Activated CD4-positive, alpha-beta T cell treated with anti-CD3 and anti-CD28 coated beads for 36 hours (primary cell): Measurements from ENCODE around the gene ZMYND15. TPM values are rescaled to one million over a fixed set of nuclear protein-coding genes. Genes with fewer than 3 reads are reported as not detected.

Source experiments
- ATAC-seq: fragments of 200-7000 bp; cut with Tn5 transposase; one replicate; pipeline ENCODE4 v1.10.0; 2021; ENCODE audit warnings: mild to moderate bottlenecking, moderate library complexity
- CTCF ChIA-PET: fragments of 350-600 bp; sonication (Branson Sonifier 250); formaldehyde crosslinking; loops from one replicate; lab custom pipeline; 2021; ENCODE audit warnings: antibody characterized with exemption; lab: Charles Lee
- POLR2A ChIA-PET: fragments of 350-600 bp; sonication (Branson Sonifier 250); formaldehyde crosslinking; loops from one replicate; lab custom pipeline; 2021; ENCODE audit warnings: antibody characterized with exemption, inconsistent platforms; lab: Charles Lee
- DNase-seq: peaks from one replicate; pipeline ENCODE4 v3.0.0-alpha.2; 2020
- H3K27ac Mint-ChIP-seq: one replicate; pipeline ENCODE4 v1.8.0; 2021; ENCODE audit warnings: mixed read lengths
- H3K27me3 Mint-ChIP-seq: one replicate; pipeline ENCODE4 v1.8.0; 2021; ENCODE audit warnings: mixed read lengths
- H3K36me3 Mint-ChIP-seq: one replicate; pipeline ENCODE4 v1.8.0; 2021; ENCODE audit warnings: low read depth, mixed read lengths
- H3K4me1 Mint-ChIP-seq: one replicate; pipeline ENCODE4 v1.8.0; 2021; ENCODE audit warnings: mixed read lengths
- H3K4me3 Mint-ChIP-seq: one replicate; pipeline ENCODE4 v1.8.0; 2021; ENCODE audit warnings: mild to moderate bottlenecking, moderate library complexity, mixed read lengths
- H3K9me3 Mint-ChIP-seq: one replicate; pipeline ENCODE4 v1.8.0; 2021; ENCODE audit warnings: low read depth, mixed read lengths
- intact Hi-C, 2 experiments: fragments of 100-400 bp; cut with DNase I in 1 of 2; cut with micrococcal nuclease in 1 of 2; formaldehyde crosslinking; loops; one replicate each; pipeline versions ENCODE4 v1.14.2 to v1.15.1; 2022 to 2024; cut with DNase I, micrococcal nuclease
- total RNA-seq, 2 experiments: library from RNA; stranded (reverse); gene quantifications; one replicate each; pipeline ENCODE4 v1.2.3, GENCODE V29; 2021

ZMYND15 gene
- total RNA-seq, 2 experiments from 2014 or later, result 0.09 to 0.11 TPM

GRCh38 chr17:4786516-4786915 lies 46.9 kb downstream of the ZMYND15 start:
- CTCF ChIA-PET, result interaction anchor here (1.0 kb wide), 1 partner anchor 46 kb away, joined by 4 read pairs; no protein-coding TSS in a partner anchor
- intact Hi-C loops, result loop anchor here (5.0 kb wide), 3 partner anchors 54 to 144 kb away; partner anchors contain the start of genes ALOX15 (in 1 of the 2), CHRNE (in 1 of the 2) and MED11 (in 1 of the 2)
- peaks cover 25% of the 10 kb centered on the region for H3K4me1 Mint-ChIP-seq
- H3K36me3 Mint-ChIP-seq, result no peaks in the 10 kb centered on the region
- no peaks in the 10 kb centered on the region for H3K9me3 Mint-ChIP-seq
- no peak overlapping the region for H3K27ac Mint-ChIP-seq
- POLR2A ChIA-PET, result no interaction called here
- H3K4me3 Mint-ChIP-seq, result no peak overlapping the region
- no peak for ATAC-seq
- no peak for DNase-seq
- H3K27me3 Mint-ChIP-seq, result peaks cover 56% of the 10 kb centered on the region

GRCh38 chr17:4788159-4788806 lies 48.6 kb downstream of the ZMYND15 start:
- Mint-ChIP-seq H3K36me3 (no peaks in the 10 kb centered on the region), H3K4me1 (peaks cover 25% of the 10 kb centered on the region), H3K4me3 (peak overlapping the region; percentile 64), H3K27me3 (peaks cover 45% of the 10 kb centered on the region), H3K27ac (no peak overlapping the region), H3K9me3 (no peaks in the 10 kb centered on the region)
- ChIA-PET CTCF (interaction anchor here (0.6 to 2.1 kb wide), 6 partner anchors 9 to 181 kb away, joined by 3 to 7 read pairs (median 3); no protein-coding TSS in a partner anchor), POLR2A (interaction anchor here (1.0 kb wide), 1 partner anchor 8 kb away, joined by 3 read pairs; the partner anchor contains the start of gene PSMB6)
- intact Hi-C loops, result loop anchor here (2.0 to 5.0 kb wide), 4 partner anchors 56 to 146 kb away; partner anchors contain the start of genes ALOX15 (in 1 of the 2), CHRNE (in 1 of the 2) and MED11 (in 1 of the 2)
- DNase-seq (no peak), ATAC-seq (no peak)

- Mint-ChIP-seq H3K27ac (peak within 1 kb of the TSS; percentile 59), H3K36me3 (no peaks in the 10 kb centered on the region), H3K9me3 (no peaks in the 10 kb centered on the region), H3K4me1 (peaks cover 25% of the 10 kb centered on the region), H3K4me3 (peak within 1 kb of the TSS; percentile 64), H3K27me3 (peaks cover 42% of the 10 kb centered on the region)
- ATAC-seq (peak; percentile 1), DNase-seq (no peak)
- intact Hi-C loops, result loop anchor here (2.0 to 5.0 kb wide), 4 partner anchors 57 to 147 kb away; partner anchors contain the start of genes ALOX15 (in 1 of the 2), CHRNE (in 1 of the 2) and MED11 (in 1 of the 2)
- CTCF ChIA-PET, result interaction anchor here (0.6 to 2.1 kb wide), 15 partner anchors 10 to 222 kb away, joined by 3 to 14 read pairs (median 4); partner anchors contain the start of genes ARRB2, C17orf107, PLD2 and RNF167
- POLR2A ChIA-PET, result interaction anchor here (0.9 to 1.6 kb wide), 3 partner anchors 12 to 79 kb away, joined by 3 to 7 read pairs (median 6); partner anchors contain the start of gene ARRB2
Observed at GRCh38 chr17:4788807-4789700, 49.4 kb downstream of the ZMYND15 start, which contains the start of gene GLTPD2. TSS of gene GLTPD2 (plus strand) at chr17:4788964. CDS start at chr17:4789012, 48 bp downstream.

- H3K4me3 Mint-ChIP-seq, result peak overlapping the region; percentile 64
- H3K4me1 Mint-ChIP-seq, result peaks cover 25% of the 10 kb centered on the region
- POLR2A ChIA-PET, result interaction anchor here (0.9 to 1.6 kb wide), 3 partner anchors 12 to 80 kb away, joined by 3 to 7 read pairs (median 6); partner anchors contain the start of gene ARRB2
- no peak for DNase-seq
- CTCF ChIA-PET, result interaction anchor here (0.6 to 2.1 kb wide), 13 partner anchors 10 to 529 kb away, joined by 3 to 14 read pairs (median 4); partner anchors contain the start of genes ARRB2, C17orf107, PLD2 and RNF167
- no peak for ATAC-seq
- H3K27me3 Mint-ChIP-seq, result peaks cover 36% of the 10 kb centered on the region
- H3K36me3 Mint-ChIP-seq, result no peaks in the 10 kb centered on the region
- no peaks in the 10 kb centered on the region for H3K9me3 Mint-ChIP-seq
- intact Hi-C loops, result loop anchor here (2.0 to 5.0 kb wide), 4 partner anchors 57 to 147 kb away; partner anchors contain the start of genes ALOX15 (in 1 of the 2), CHRNE (in 1 of the 2) and MED11 (in 1 of the 2)
- peak overlapping the region; percentile 59 for H3K27ac Mint-ChIP-seq
Observed at GRCh38 chr17:4789701-4789950, 50.0 kb downstream of the ZMYND15 start.

- ChIA-PET POLR2A (interaction anchor here (0.6 to 1.6 kb wide), 5 partner anchors 13 to 647 kb away, joined by 3 to 7 read pairs (median 4); partner anchors contain the start of genes ARRB2 and CYB5D2), CTCF (interaction anchor here (0.6 to 2.1 kb wide), 29 partner anchors 9 to 529 kb away, joined by 3 to 14 read pairs (median 4); partner anchors contain the start of genes ARRB2, C17orf107, CXCL16 and PLD2)
- intact Hi-C loops, result loop anchor here (1.0 to 5.0 kb wide), 13 partner anchors 17 to 423 kb away; partner anchors contain the start of genes ARRB2 (in 2 of the 2), MED11 (in 2 of the 2), MINK1 (in 2 of the 2) and ALOX15 (in 1 of the 2)
- Mint-ChIP-seq H3K36me3 (no peaks in the 10 kb centered on the region), H3K27me3 (peaks cover 34% of the 10 kb centered on the region), H3K9me3 (no peaks in the 10 kb centered on the region), H3K4me1 (peaks cover 25% of the 10 kb centered on the region), H3K4me3 (peak overlapping the region; percentile 64), H3K27ac (peak overlapping the region; percentile 93)
- DNase-seq (peak; percentile 92), ATAC-seq (peak; percentile 91)
Observed at GRCh38 chr17:4789951-4790704, 50.5 kb downstream of the ZMYND15 start.

GRCh38 chr17:4790705-4791088 lies 51.1 kb downstream of the ZMYND15 start:
- H3K4me1 Mint-ChIP-seq, result peaks cover 26% of the 10 kb centered on the region
- intact Hi-C loops, result loop anchor here (1.0 to 5.0 kb wide), 9 partner anchors 17 to 423 kb away; partner anchors contain the start of genes ARRB2 (in 2 of the 2), MINK1 (in 2 of the 2), C17orf107 (in 1 of the 2) and MED11 (in 1 of the 2)
- ChIA-PET POLR2A (interaction anchor here (0.6 to 1.6 kb wide), 3 partner anchors 81 to 647 kb away, joined by 3 to 7 read pairs (median 4); partner anchors contain the start of genes ARRB2 and CYB5D2), CTCF (interaction anchor here (0.7 to 2.1 kb wide), 22 partner anchors 9 to 530 kb away, joined by 3 to 14 read pairs (median 4); partner anchors contain the start of genes ARRB2, C17orf107, CXCL16 and PLD2)
- no peaks in the 10 kb centered on the region for H3K36me3 Mint-ChIP-seq
- peaks cover 28% of the 10 kb centered on the region for H3K27me3 Mint-ChIP-seq
- no peak for ATAC-seq
- H3K27ac Mint-ChIP-seq, result peak overlapping the region; percentile 93
- peak overlapping the region; percentile 64 for H3K4me3 Mint-ChIP-seq
- H3K9me3 Mint-ChIP-seq, result no peaks in the 10 kb centered on the region
- DNase-seq, result no peak

- Mint-ChIP-seq H3K4me3 (peak overlapping the region; percentile 94), H3K27ac (peak overlapping the region; percentile 97), H3K36me3 (peaks cover 18% of the 10 kb centered on the region), H3K27me3 (peaks cover 3% of the 10 kb centered on the region), H3K4me1 (peaks cover 22% of the 10 kb centered on the region), H3K9me3 (no peaks in the 10 kb centered on the region)
- intact Hi-C loops, result loop anchor here in 1 of 2 experiments (5.0 kb wide), 1 partner anchor 152 kb away; the partner anchor contains the start of gene PFN1
- no peak for DNase-seq
- ATAC-seq, result no peak
- POLR2A ChIA-PET, result no interaction called here
- CTCF ChIA-PET, result no interaction called here
Observed at GRCh38 chr17:4795168-4795567, 55.5 kb downstream of the ZMYND15 start.

Other genes with a start within 250 kb of the ZMYND15 start
- gene SPNS2, start 241.0 kb upstream of the ZMYND15 start, total RNA-seq, result under 1 TPM; 0.07 to 0.37 TPM
- 100 to 1,000 TPM in 1 of 2 experiments, 10 to 100 TPM in 1; 97.7 to 144 TPM for gene MYBBP1A, start 184.4 kb upstream of the ZMYND15 start, total RNA-seq
- not detected for gene GGT6, start 179.3 kb upstream of the ZMYND15 start, total RNA-seq
- gene SMTNL2, start 155.3 kb upstream of the ZMYND15 start, total RNA-seq, result not detected
- not detected for gene ALOX15, start 98.2 kb upstream of the ZMYND15 start, total RNA-seq
- 100 to 1,000 TPM in 1 of 2 experiments, 10 to 100 TPM in 1; 94.1 to 102 TPM for gene PELP1, start 35.7 kb upstream of the ZMYND15 start, total RNA-seq
- gene ARRB2, start 29.2 kb upstream of the ZMYND15 start, total RNA-seq, result 100 to 1,000 TPM; 168 to 175 TPM
- 10 to 100 TPM; 16.7 to 22.9 TPM for gene MED11, start 8.4 kb upstream of the ZMYND15 start, total RNA-seq
- 1 to 10 TPM; 1.7 to 2.5 TPM for gene CXCL16, start 95 bp downstream of the ZMYND15 start, total RNA-seq
- gene TM4SF5, start 32.1 kb downstream of the ZMYND15 start, total RNA-seq, result not detected
- gene VMO1, start 46.5 kb downstream of the ZMYND15 start, total RNA-seq, result under 1 TPM; 0.30 TPM
- gene GLTPD2, start 49.1 kb downstream of the ZMYND15 start, total RNA-seq, result not detected
- gene PSMB6, start 56.3 kb downstream of the ZMYND15 start, total RNA-seq, result 100 to 1,000 TPM; 111 to 155 TPM
- 10 to 100 TPM; 12.3 to 14.1 TPM for gene PLD2, start 67.3 kb downstream of the ZMYND15 start, total RNA-seq
- 10 to 100 TPM; 48.2 to 57.7 TPM for gene MINK1, start 93.5 kb downstream of the ZMYND15 start, total RNA-seq
- 1 to 10 TPM; 2.6 to 2.8 TPM for gene C17orf107, start 159.7 kb downstream of the ZMYND15 start, total RNA-seq
- gene CHRNE, start 163.3 kb downstream of the ZMYND15 start, total RNA-seq, result under 1 TPM; 0.59 to 0.84 TPM
- gene GP1BA, start 192.4 kb downstream of the ZMYND15 start, total RNA-seq, result not detected
- 10 to 100 TPM; 74.2 to 77.9 TPM for gene SLC25A11, start 200.2 kb downstream of the ZMYND15 start, total RNA-seq
- 100 to 1,000 TPM; 147 to 189 TPM for gene RNF167, start 200.4 kb downstream of the ZMYND15 start, total RNA-seq
- 1,000 to 10,000 TPM; 1,809 to 1,911 TPM for gene PFN1, start 208.7 kb downstream of the ZMYND15 start, total RNA-seq
- gene ENO3, start 211.3 kb downstream of the ZMYND15 start, total RNA-seq, result 10 to 100 TPM; 32.0 to 32.9 TPM
- gene SPAG7, start 228.0 kb downstream of the ZMYND15 start, total RNA-seq, result 10 to 100 TPM; 61.4 to 69.4 TPM
- gene CAMTA2, start 247.8 kb downstream of the ZMYND15 start, total RNA-seq, result 100 to 1,000 TPM in 1 of 2 experiments, 10 to 100 TPM in 1; 98.2 to 124 TPM